22Rv1 (cell line): ENCODE results near the gene KCTD5.
"Not testable (repeated sequence)": the region's sequence is repeated elsewhere in the genome, so short reads cannot be mapped to it uniquely, and the experiment has no call there.

ENCODE experiments used
- ZFX ChIP-seq: fragments of 450-650 bp; IDR thresholded peaks from 2 replicates; pipeline ENCODE4 v1.6.1; 2017; ENCODE audit warnings: antibody characterized with exemption, borderline replicate concordance
- TF ChIP-seq, protein P1 (sequence below): fragments of 450-650 bp; IDR thresholded peaks from 2 replicates; pipeline ENCODE4 v1.5.1; 2017; ENCODE audit warnings: mild to moderate bottlenecking

DNA sequence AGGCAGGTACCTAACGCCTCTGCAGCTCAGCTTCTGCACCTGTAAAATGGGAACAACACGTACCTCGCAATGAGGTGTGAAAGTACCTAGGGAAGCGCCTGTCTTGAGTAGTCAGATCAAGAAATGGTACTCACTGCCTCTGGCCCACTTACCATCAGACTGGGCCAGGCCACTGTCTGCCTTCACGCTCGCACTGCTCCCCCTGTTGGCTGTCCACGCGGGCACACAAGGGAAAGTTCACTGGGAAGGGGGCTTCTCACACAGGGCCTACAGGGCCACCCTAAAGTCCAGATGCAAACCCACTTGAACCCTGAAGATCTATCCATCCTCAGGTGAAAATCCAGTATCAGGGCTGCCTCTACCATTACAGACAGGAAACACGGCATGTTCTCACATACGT is 11.1 kb upstream of the KCTD5 start:
- TF ChIP-seq, protein P1, sequence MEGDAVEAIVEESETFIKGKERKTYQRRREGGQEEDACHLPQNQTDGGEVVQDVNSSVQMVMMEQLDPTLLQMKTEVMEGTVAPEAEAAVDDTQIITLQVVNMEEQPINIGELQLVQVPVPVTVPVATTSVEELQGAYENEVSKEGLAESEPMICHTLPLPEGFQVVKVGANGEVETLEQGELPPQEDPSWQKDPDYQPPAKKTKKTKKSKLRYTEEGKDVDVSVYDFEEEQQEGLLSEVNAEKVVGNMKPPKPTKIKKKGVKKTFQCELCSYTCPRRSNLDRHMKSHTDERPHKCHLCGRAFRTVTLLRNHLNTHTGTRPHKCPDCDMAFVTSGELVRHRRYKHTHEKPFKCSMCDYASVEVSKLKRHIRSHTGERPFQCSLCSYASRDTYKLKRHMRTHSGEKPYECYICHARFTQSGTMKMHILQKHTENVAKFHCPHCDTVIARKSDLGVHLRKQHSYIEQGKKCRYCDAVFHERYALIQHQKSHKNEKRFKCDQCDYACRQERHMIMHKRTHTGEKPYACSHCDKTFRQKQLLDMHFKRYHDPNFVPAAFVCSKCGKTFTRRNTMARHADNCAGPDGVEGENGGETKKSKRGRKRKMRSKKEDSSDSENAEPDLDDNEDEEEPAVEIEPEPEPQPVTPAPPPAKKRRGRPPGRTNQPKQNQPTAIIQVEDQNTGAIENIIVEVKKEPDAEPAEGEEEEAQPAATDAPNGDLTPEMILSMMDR = peak; percentile 38
- not testable (repeated sequence) for TF ChIP-seq ZFX
